ENCODE measurements around the gene CNTNAP2.

DNA sequence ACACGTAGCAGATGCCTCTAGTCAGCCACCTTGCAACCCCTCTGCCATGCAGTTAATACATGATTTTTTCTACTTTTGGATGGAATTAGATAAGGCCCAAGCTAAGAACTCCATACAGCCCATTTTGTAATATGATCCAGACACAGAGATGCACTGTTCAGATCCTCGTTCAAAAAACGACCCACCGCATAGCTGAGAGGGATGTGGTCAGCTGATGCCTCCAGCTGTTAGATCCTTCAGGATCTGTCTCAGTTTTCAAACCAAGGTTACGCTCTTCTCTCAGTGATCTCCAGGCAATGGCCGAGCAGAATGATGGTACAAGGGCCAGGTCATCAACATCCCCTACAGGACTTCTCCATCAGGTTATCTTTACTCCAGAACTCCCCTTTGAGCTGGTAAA, 1592.3 kb downstream of the CNTNAP2 start:
- no peak for TF ChIP-seq RAD21 (IDR thresholded peaks at IDR 0.05)
- no peak for TF ChIP-seq GABPA (IDR thresholded peaks at IDR 0.05 in 1 of 2, conservative IDR thresholded peaks at IDR 0.05 in 1 of 2)
- TF ChIP-seq SP1 (IDR thresholded peaks at IDR 0.05): no peak
- TF ChIP-seq, protein P1, sequence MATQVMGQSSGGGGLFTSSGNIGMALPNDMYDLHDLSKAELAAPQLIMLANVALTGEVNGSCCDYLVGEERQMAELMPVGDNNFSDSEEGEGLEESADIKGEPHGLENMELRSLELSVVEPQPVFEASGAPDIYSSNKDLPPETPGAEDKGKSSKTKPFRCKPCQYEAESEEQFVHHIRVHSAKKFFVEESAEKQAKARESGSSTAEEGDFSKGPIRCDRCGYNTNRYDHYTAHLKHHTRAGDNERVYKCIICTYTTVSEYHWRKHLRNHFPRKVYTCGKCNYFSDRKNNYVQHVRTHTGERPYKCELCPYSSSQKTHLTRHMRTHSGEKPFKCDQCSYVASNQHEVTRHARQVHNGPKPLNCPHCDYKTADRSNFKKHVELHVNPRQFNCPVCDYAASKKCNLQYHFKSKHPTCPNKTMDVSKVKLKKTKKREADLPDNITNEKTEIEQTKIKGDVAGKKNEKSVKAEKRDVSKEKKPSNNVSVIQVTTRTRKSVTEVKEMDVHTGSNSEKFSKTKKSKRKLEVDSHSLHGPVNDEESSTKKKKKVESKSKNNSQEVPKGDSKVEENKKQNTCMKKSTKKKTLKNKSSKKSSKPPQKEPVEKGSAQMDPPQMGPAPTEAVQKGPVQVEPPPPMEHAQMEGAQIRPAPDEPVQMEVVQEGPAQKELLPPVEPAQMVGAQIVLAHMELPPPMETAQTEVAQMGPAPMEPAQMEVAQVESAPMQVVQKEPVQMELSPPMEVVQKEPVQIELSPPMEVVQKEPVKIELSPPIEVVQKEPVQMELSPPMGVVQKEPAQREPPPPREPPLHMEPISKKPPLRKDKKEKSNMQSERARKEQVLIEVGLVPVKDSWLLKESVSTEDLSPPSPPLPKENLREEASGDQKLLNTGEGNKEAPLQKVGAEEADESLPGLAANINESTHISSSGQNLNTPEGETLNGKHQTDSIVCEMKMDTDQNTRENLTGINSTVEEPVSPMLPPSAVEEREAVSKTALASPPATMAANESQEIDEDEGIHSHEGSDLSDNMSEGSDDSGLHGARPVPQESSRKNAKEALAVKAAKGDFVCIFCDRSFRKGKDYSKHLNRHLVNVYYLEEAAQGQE (IDR thresholded peaks at IDR 0.05): no peak
- TF ChIP-seq, protein P2, sequence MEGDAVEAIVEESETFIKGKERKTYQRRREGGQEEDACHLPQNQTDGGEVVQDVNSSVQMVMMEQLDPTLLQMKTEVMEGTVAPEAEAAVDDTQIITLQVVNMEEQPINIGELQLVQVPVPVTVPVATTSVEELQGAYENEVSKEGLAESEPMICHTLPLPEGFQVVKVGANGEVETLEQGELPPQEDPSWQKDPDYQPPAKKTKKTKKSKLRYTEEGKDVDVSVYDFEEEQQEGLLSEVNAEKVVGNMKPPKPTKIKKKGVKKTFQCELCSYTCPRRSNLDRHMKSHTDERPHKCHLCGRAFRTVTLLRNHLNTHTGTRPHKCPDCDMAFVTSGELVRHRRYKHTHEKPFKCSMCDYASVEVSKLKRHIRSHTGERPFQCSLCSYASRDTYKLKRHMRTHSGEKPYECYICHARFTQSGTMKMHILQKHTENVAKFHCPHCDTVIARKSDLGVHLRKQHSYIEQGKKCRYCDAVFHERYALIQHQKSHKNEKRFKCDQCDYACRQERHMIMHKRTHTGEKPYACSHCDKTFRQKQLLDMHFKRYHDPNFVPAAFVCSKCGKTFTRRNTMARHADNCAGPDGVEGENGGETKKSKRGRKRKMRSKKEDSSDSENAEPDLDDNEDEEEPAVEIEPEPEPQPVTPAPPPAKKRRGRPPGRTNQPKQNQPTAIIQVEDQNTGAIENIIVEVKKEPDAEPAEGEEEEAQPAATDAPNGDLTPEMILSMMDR (IDR thresholded peaks at IDR 0.05; ENCODE audit: low read depth, low read length, missing input control): no peak
- TF ChIP-seq, protein P3, sequence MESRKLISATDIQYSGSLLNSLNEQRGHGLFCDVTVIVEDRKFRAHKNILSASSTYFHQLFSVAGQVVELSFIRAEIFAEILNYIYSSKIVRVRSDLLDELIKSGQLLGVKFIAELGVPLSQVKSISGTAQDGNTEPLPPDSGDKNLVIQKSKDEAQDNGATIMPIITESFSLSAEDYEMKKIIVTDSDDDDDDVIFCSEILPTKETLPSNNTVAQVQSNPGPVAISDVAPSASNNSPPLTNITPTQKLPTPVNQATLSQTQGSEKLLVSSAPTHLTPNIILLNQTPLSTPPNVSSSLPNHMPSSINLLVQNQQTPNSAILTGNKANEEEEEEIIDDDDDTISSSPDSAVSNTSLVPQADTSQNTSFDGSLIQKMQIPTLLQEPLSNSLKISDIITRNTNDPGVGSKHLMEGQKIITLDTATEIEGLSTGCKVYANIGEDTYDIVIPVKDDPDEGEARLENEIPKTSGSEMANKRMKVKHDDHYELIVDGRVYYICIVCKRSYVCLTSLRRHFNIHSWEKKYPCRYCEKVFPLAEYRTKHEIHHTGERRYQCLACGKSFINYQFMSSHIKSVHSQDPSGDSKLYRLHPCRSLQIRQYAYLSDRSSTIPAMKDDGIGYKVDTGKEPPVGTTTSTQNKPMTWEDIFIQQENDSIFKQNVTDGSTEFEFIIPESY (IDR thresholded peaks at IDR 0.05): no peak
- TF ChIP-seq, protein P4, sequence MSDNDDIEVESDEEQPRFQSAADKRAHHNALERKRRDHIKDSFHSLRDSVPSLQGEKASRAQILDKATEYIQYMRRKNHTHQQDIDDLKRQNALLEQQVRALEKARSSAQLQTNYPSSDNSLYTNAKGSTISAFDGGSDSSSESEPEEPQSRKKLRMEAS (IDR thresholded peaks at IDR 0.05): no peak
- TF ChIP-seq TAF1 (conservative IDR thresholded peaks at IDR 0.05): no peak
- TF ChIP-seq RXRA (IDR thresholded peaks at IDR 0.05): no peak
- no peak for TF ChIP-seq YY1 (IDR thresholded peaks at IDR 0.05)
